Fibroblast of lung (primary cell): ENCODE measurements around the gene IGFBP5. TPM values are rescaled to one million over a fixed set of nuclear protein-coding genes. Genes with fewer than 3 reads are reported as not detected.

Experiments used
- DNase-seq, 2 donors: peaks; one replicate each; pipeline versions ENCODE4 v3.0.0 to v3.0.0-alpha.2; 2010; ENCODE audit warnings: low read depth in 2 of 2
- H2AFZ ChIP-seq: 2 replicates; pipeline ENCODE4 v1.5.1; 2012; ENCODE audit warnings: low read length, control low read depth, inconsistent platforms
- H3K27ac ChIP-seq: 2 replicates; pipeline ENCODE4 v1.5.1; 2011; ENCODE audit warnings: low read length, control low read depth; ENCODE audit not compliant: insufficient read depth
- H3K27me3 ChIP-seq: 2 replicates; pipeline ENCODE4 v1.5.1; 2011; ENCODE audit warnings: mild to moderate bottlenecking, low read length; ENCODE audit not compliant: control insufficient read depth, insufficient read depth
- H3K36me3 ChIP-seq: 2 replicates; pipeline ENCODE4 v1.5.1; 2011; ENCODE audit warnings: low read length; ENCODE audit not compliant: control insufficient read depth, insufficient read depth
- H3K4me1 ChIP-seq: 2 replicates; pipeline ENCODE4 v1.5.1; 2011; ENCODE audit warnings: low read length; ENCODE audit not compliant: control insufficient read depth, insufficient read depth; ENCODE audit errors: extremely low read depth
- H3K4me2 ChIP-seq: 2 replicates; pipeline ENCODE4 v1.5.1; 2011; ENCODE audit warnings: low read length, control low read depth; ENCODE audit not compliant: insufficient read depth; ENCODE audit errors: extremely low read depth
- H3K4me3 ChIP-seq, 4 experiments: fragments of 200-600 bp in 1 of 4; sonication (generic) in 1 of 4; replicated peaks in 1 of 4; 2 replicates each; pipeline ENCODE4 v1.5.1; 2011 to 2016; ENCODE audit warnings: low read length in 4 of 4, low read depth in 3 of 4, mild to moderate bottlenecking in 3 of 4, control low read depth in 2 of 4, inconsistent platforms in 1 of 4, mixed read lengths in 1 of 4; ENCODE audit not compliant: insufficient read depth in 1 of 4; ENCODE audit errors: control extremely low read depth in 1 of 4
- H3K79me2 ChIP-seq: 2 replicates; pipeline ENCODE4 v1.5.1; 2012; ENCODE audit warnings: mild to moderate bottlenecking, low read length, inconsistent platforms; ENCODE audit not compliant: control insufficient read depth, insufficient read depth
- H3K9ac ChIP-seq: 2 replicates; pipeline ENCODE4 v1.5.1; 2011; ENCODE audit warnings: mild to moderate bottlenecking, low read length, control low read depth; ENCODE audit not compliant: insufficient read depth
- H3K9me3 ChIP-seq: 2 replicates; pipeline ENCODE4 v1.5.1; 2012; ENCODE audit warnings: low read depth, low read length; ENCODE audit not compliant: control insufficient read depth, insufficient read depth
- H4K20me1 ChIP-seq: 2 replicates; pipeline ENCODE4 v1.5.1; 2011; ENCODE audit warnings: low read length; ENCODE audit not compliant: control insufficient read depth, insufficient read depth; ENCODE audit errors: extremely low read depth
- EZH2 ChIP-seq: IDR thresholded peaks from 2 replicates; pipeline ENCODE4 v1.5.1; 2012; ENCODE audit warnings: low read length, control low read depth, mild to moderate bottlenecking; ENCODE audit errors: missing control alignments
- polyA plus RNA-seq, 2 donors: library from polyadenylated mRNA; depleted of rRNA in 1 of 2; stranded (reverse) in 1 of 2; unstranded in 1 of 2; fragments of >200 nt; gene quantifications; 2 replicates each; pipeline ENCODE4 v1.2.1, GENCODE V29; 2011 to 2012; ENCODE audit warnings: missing spikeins in 1 of 2
- total RNA-seq: library from RNA; depleted of rRNA; stranded (reverse); fragments of >200 nt; gene quantifications from 2 replicates; pipeline ENCODE4 v1.2.1, GENCODE V29; 2014
- TF ChIP-seq, protein P1 (sequence below), 2 donors: IDR thresholded peaks in 1 of 2; conservative IDR thresholded peaks in 1 of 2; 1 replicate in 1 of 2; 2 replicates in 1 of 2; pipeline ENCODE4 v1.5.1; 2011 to 2012; ENCODE audit warnings: low read length in 2 of 2, control low read depth in 1 of 2, inconsistent platforms in 1 of 2, low read depth in 1 of 2, mild to moderate bottlenecking in 1 of 2

The IGFBP5 gene
- total and polyA plus RNA-seq, 2 donors (not counting 1 experiment from before 2014, with no cell fraction given), result 1,100 to 2,607 TPM

DNA sequence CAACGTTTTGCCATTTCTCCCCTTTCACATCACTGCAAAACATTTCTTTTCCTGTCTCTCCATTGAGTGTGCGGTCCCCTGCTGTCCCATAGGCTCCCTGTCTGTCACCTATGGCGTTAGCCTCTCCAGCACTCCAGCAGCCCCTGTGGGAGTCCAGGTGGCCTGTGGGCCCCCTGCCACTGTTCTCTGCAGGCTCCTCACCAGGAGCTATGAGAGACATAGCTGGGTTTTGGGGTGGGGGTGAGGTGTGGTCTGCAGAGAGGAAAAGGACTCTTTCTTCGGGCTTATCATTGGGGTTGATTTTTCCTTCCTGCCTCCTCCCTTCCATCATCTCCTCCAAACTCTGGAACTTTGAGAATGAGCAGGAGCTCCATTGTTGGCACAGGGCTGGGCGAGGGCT, 36.1 kb upstream of the IGFBP5 start:
- H3K4me3 ChIP-seq, result no peak overlapping the region
- TF ChIP-seq, protein P1, sequence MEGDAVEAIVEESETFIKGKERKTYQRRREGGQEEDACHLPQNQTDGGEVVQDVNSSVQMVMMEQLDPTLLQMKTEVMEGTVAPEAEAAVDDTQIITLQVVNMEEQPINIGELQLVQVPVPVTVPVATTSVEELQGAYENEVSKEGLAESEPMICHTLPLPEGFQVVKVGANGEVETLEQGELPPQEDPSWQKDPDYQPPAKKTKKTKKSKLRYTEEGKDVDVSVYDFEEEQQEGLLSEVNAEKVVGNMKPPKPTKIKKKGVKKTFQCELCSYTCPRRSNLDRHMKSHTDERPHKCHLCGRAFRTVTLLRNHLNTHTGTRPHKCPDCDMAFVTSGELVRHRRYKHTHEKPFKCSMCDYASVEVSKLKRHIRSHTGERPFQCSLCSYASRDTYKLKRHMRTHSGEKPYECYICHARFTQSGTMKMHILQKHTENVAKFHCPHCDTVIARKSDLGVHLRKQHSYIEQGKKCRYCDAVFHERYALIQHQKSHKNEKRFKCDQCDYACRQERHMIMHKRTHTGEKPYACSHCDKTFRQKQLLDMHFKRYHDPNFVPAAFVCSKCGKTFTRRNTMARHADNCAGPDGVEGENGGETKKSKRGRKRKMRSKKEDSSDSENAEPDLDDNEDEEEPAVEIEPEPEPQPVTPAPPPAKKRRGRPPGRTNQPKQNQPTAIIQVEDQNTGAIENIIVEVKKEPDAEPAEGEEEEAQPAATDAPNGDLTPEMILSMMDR (conservative IDR thresholded peaks at IDR 0.05 in 1 of 2, IDR thresholded peaks at IDR 0.05 in 1 of 2; ENCODE audit: low read depth in 1 of 2, low read length in 2 of 2), result no peak
- no peak overlapping the region for H2AFZ ChIP-seq
- no peaks in the 10 kb centered on the region for H3K27me3 ChIP-seq
- no peak overlapping the region for H3K9ac ChIP-seq
- peaks cover 2% of the 10 kb centered on the region for H3K4me1 ChIP-seq
- no peaks in the 10 kb centered on the region for H3K79me2 ChIP-seq
- H3K4me2 ChIP-seq, result no peak overlapping the region
- no peak overlapping the region for H3K27ac ChIP-seq
- DNase-seq, result no peak
- H4K20me1 ChIP-seq, result no peaks in the 10 kb centered on the region
- no peaks in the 10 kb centered on the region for H3K9me3 ChIP-seq
- no peaks in the 10 kb centered on the region for H3K36me3 ChIP-seq

DNA sequence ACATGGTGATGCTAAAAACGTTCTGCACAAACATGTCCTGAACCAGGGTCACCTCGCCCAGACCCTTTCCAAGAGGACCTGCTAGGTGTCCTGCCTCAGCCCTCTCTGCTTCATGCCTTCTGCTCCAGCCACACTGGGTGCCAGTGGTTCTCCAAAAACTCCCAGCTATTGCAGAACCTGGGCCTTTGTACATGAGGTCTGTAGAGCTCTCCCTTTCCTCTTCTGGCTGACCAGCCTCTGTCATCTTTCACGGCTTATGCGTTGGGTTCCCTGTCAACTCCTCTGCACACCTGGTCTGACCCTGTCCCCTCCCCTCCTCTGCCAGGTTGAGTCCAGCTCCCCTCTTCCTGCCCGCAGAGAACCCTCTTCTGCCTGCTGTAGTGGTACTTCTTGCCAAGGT, 35.5 kb upstream of the IGFBP5 start:
- no peaks in the 10 kb centered on the region for H3K27me3 ChIP-seq
- no peak for DNase-seq
- H3K9me3 ChIP-seq, result no peaks in the 10 kb centered on the region
- no peak overlapping the region for H3K4me3 ChIP-seq
- no peaks in the 10 kb centered on the region for H4K20me1 ChIP-seq
- TF ChIP-seq EZH2, result no peak
- TF ChIP-seq, protein P1 (conservative IDR thresholded peaks at IDR 0.05 in 1 of 2, IDR thresholded peaks at IDR 0.05 in 1 of 2; ENCODE audit: low read depth in 1 of 2, low read length in 2 of 2), result no peak
- H3K9ac ChIP-seq, result no peak overlapping the region
- H3K4me1 ChIP-seq, result peaks cover 2% of the 10 kb centered on the region
- H3K4me2 ChIP-seq, result no peak overlapping the region
- H3K79me2 ChIP-seq, result no peaks in the 10 kb centered on the region
- no peak overlapping the region for H3K27ac ChIP-seq
- no peak overlapping the region for H2AFZ ChIP-seq
- H3K36me3 ChIP-seq, result no peaks in the 10 kb centered on the region

DNA sequence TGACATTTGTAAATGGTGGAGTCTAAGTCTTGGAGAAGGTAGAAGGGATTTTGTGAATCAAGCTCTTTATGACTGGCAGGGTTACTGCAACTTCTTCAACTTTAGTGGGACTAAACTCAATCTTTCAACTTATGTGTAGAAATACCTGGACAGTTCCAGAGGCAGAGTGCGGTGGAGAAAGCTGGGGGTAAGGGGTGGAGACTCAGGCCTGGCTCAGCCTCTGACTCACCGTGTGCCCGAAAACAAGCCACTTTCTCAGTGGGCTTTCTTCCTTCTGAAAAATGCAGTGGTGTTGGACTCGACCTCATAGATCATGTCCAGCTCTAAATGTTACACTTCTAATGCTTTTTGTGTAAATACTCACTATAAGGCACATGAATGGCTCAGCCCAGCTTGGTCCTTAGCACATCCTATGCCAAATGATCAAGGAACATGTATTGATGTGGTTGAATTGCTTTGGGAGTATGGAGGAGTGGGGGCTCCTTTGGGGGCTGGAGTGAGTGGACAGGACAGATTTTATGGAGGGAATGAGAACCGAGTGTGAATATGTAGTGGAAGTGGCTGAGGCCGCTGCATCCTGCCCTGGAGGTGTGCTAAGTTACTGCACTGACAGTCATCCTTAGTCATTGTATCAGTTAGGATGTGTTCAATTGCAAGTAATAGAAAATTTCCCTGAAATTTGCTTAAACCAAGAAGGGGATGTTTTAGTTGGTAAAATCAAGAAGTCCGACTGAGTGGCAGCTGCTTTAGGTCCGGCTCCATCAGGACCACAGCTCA, 32.2 kb upstream of the IGFBP5 start:
- no peaks in the 10 kb centered on the region for H4K20me1 ChIP-seq
- H3K36me3 ChIP-seq, result no peaks in the 10 kb centered on the region
- peaks cover 3% of the 10 kb centered on the region for H3K27me3 ChIP-seq
- no peak overlapping the region for H3K9ac ChIP-seq
- DNase-seq, result peak in 1 of 2 donors; percentile 9
- no peak overlapping the region for H3K4me3 ChIP-seq
- no peak overlapping the region for H3K4me2 ChIP-seq
- no peak overlapping the region for H3K27ac ChIP-seq
- H3K79me2 ChIP-seq, result no peaks in the 10 kb centered on the region
- H3K9me3 ChIP-seq, result no peaks in the 10 kb centered on the region
- H3K4me1 ChIP-seq, result no peaks in the 10 kb centered on the region
- TF ChIP-seq, protein P1 (conservative IDR thresholded peaks at IDR 0.05 in 1 of 2, IDR thresholded peaks at IDR 0.05 in 1 of 2; ENCODE audit: low read depth in 1 of 2, low read length in 2 of 2), result peak in 1 of 2 donors; percentile 5
- TF ChIP-seq EZH2, result no peak
- no peak overlapping the region for H2AFZ ChIP-seq
